M059J (cell line): ENCODE results near the gene ACADSB. TPM values are rescaled to one million over a fixed set of nuclear protein-coding genes. Genes with fewer than 3 reads are reported as not detected.

Experiments used
- DNase-seq: peaks from one replicate; pipeline ENCODE4 v3.0.0-alpha.2; 2012; ENCODE audit warnings: low read depth
- total RNA-seq: library from RNA; depleted of rRNA; stranded (reverse); fragments of >200 nt; shearing (Covaris generic); gene quantifications from 2 replicates; pipeline ENCODE4 v1.2.3, GENCODE V29; 2014; rRNA removed

ACADSB gene
- total RNA-seq, 1 experiment from 2014 or later = 3.8 TPM

DNA sequence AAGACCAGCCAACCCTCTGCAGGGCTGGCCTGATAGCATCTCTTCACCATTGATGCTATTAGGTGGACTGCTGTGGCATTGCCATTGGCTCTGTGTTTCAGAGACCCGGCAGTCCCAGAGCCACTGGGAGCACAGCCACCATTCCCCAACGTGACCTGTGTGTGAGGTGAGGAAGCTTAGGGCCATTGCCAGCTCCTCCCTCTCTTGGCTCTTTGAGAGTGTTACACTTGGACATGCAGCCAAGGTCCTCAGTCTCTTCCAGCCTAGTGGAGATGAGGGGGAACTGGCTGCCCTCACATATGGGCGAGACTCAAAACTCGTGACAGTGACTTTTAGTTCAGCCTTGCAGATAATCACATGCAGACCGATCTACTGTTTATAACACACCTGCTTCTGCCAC lies 87.6 kb downstream of the ACADSB start:
- no peak for DNase-seq

DNA sequence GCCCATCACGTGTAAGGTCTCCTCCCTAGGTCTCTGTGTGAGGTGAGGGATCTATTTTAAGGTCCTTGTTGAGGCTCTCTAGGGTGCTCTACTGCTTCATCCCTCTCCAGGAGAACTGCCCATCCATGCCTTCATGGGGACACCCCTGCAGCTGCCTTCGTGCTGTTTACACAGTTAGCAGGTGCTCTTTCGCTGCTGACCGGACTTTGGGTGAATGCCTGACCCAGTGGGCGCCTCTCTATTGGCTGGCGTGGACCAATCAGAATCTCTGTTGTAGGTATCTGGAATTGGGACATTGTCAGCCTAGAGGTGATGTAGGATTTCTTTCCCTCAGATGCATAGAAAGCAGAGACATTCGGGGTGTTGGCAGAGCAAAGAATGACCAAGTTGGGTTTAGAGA lies 88.2 kb downstream of the ACADSB start:
- no peak for DNase-seq

DNA sequence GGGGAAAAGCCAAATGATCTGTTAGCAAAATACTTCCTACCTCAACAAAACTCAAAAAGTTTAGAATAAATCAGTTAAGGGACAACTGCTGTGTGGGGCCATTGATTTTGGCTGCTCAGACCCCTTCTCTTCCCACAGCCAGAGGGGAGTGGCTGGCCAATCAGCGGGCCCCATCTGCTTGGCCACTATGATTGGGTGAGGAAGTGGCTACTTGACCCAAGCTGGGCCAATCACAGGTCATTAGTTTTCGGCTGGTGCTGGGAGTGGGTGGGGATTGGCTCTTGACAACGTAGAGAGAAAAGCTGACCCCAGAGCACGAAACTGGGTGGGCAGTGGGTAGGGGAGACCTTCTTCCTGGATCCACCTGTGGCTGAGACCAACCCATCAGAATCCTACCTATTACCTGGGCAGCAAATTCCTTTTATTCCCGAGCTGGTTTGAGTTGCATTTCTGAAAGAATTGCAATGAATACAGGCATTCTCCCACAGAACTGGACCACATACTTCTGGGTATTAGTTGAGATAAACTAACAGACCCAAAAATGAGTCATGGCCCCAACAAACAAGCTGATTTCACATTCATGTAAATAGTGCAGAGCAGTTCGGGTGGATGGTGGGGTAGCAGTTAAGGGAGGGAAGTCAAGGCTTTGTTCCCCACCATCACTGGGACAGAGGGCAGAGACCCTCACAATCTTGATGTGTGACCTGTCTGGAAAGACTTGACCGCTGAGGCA lies 91.4 kb downstream of the ACADSB start:
- DNase-seq = peak; percentile 39

DNA sequence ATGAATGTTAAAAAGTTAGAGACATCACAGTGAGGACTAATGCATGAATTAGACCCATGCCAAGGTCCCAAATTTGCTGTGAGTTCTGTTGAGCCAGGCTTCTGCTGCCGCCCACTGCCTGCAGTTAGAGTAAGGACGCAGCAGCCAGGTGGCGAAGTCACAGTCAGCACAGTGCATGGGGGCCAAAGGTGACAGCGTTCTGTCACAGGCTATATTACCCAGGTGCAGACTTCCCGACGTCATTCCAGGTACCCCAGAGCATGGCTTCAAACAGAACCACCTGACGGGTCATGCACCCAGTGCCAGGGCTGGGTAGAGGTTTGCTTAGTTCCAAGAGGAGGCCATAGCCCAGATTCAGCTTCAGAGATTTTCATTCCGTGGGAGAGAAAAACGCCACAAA lies 93.1 kb downstream of the ACADSB start:
- peak; percentile 3 for DNase-seq

DNA sequence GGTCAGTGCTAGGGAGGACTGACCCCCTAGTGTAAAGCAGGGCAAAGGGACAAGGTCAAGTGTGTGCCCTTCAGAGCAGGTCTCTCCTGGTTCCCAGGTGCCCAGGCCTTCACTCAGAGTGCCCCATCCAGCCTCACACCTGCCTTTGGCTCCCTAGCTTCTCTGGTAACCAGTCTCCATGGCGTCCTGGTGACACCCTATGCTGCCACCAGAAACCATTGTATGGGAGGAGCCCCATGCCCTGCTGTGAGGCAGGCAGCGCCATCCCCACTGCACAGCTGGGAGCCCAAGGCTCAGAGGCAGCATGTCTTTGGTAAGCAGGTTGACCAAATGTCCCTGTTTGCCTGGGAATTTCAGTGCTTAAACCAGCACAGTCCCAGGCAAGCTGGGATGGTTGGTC lies 93.9 kb downstream of the ACADSB start:
- no peak for DNase-seq

DNA sequence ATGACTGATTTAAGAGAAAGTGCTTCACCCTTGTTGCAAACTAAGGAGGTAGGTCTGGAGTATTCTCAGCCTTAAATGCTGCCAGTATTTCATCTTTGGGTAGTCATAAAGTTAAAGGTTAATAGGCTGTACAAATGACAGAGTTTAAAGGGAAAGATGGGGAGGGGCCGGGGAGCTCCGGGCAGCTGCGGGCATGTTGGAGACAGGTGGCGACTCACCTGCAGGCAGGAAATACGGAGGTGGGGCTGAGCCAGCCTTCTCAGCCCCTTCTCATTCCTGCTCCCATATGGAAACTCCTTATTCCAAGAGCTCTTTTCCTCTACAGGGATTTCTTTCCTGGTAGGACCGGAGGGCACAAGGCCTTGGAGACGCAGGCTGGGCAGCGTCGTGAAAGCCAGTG lies 95.1 kb downstream of the ACADSB start:
- DNase-seq = no peak

Other genes with a start within 250 kb of the ACADSB start
- 0.02 and 0.05 TPM in 2 replicates for gene CUZD1, start 163.1 kb upstream of the ACADSB start, total RNA-seq
- gene FAM24B, start 129.4 kb upstream of the ACADSB start, total RNA-seq = 0.39 and 2.2 TPM in 2 replicates
- gene FAM24A, start 98.4 kb upstream of the ACADSB start, total RNA-seq = not detected in 2 replicates
- gene C10orf88, start 54.8 kb upstream of the ACADSB start, total RNA-seq = 9.1 and 12.6 TPM in 2 replicates
- gene PSTK, start 28.6 kb upstream of the ACADSB start, total RNA-seq = 14.1 and 16.6 TPM in 2 replicates
- gene IKZF5, start 211 bp upstream of the ACADSB start, total RNA-seq = 1.7 and 3.6 TPM in 2 replicates
- not detected in 2 replicates for gene HMX3, start 127.0 kb downstream of the ACADSB start, total RNA-seq
- gene HMX2, start 139.1 kb downstream of the ACADSB start, total RNA-seq = 0.07 and 0.96 TPM in 2 replicates
- 256 and 276 TPM in 2 replicates for gene BUB3, start 145.4 kb downstream of the ACADSB start, total RNA-seq